HG03469 (cell line): ENCODE measurements around the gene ARHGAP24.
"Not testable (repeated sequence)": the region's sequence is repeated elsewhere in the genome, so short reads cannot be mapped to it uniquely, and the experiment has no call there.

Experiments used
- ATAC-seq: cut with Tn5 transposase; IDR thresholded peaks from one replicate; pipeline ENCODE4 v1.9.1; 2021; ENCODE audit warnings: mild to moderate bottlenecking, moderate library complexity, moderate number of reproducible peaks; ENCODE audit not compliant: unreplicated experiment

Gene ARHGAP24

GRCh38 chr4:85836588-85837438 is 361.9 kb downstream of the ARHGAP24 start:
- no peak for ATAC-seq

- no peak for ATAC-seq
Measured at GRCh38 chr4:85837439-85837733, 362.4 kb downstream of the ARHGAP24 start.

- ATAC-seq: not testable (repeated sequence)
Measured at GRCh38 chr4:85839981-85840451, 365.1 kb downstream of the ARHGAP24 start.

DNA sequence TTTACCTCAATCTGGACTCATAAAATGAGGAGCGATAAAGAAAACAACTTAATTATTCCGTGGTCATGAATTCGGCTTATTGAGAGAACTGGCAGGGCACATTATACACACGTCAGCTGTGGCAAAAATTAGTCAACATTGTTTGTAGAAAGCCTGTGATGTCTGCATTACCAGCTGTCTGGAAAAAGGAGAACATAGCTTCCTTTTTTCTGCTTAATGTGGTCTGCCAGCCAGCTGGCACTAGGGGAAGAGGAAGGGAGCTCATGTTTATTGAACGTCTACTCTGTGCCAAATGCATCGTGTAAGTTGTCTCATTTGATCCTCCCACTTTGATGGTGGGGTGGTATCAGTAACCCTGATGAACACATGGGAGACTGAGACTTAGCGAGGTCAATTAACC is 367.6 kb downstream of the ARHGAP24 start:
- no peak for ATAC-seq

- not testable (repeated sequence) for ATAC-seq
Measured at GRCh38 chr4:85853740-85854139, 378.8 kb downstream of the ARHGAP24 start.

- ATAC-seq: no peak
Measured at GRCh38 chr4:85854546-85854945, 379.6 kb downstream of the ARHGAP24 start.

DNA sequence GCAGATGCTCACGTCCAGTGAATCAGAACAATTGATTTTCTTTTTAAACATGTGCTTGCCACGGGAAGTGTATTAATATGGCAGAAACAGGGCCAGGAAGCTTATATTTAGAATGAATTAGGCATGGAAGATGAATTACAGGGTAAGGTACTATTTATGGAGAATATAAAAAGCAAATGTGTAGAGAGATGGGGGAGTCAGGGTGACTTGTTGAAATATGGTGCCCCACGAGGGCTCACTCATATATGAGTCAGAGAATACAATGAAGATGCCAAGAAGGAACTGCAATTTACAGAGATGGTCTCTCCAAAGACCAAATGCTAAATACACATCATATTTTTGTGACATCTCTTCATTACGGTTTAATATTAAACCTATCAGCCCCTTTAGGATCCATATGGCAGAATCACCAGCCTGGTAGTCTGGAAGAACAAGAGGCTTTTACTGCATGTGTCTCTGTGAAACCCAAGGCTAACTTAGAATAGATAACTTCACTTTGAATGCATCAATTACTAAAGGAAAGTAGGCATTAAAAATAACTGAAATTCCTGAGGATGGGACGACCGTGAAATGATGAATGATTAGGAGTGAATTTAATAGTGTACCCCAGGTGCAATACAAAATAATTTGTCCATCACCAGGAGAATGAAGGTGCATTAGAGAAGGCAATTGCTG is 385.3 kb downstream of the ARHGAP24 start:
- ATAC-seq: no peak

DNA sequence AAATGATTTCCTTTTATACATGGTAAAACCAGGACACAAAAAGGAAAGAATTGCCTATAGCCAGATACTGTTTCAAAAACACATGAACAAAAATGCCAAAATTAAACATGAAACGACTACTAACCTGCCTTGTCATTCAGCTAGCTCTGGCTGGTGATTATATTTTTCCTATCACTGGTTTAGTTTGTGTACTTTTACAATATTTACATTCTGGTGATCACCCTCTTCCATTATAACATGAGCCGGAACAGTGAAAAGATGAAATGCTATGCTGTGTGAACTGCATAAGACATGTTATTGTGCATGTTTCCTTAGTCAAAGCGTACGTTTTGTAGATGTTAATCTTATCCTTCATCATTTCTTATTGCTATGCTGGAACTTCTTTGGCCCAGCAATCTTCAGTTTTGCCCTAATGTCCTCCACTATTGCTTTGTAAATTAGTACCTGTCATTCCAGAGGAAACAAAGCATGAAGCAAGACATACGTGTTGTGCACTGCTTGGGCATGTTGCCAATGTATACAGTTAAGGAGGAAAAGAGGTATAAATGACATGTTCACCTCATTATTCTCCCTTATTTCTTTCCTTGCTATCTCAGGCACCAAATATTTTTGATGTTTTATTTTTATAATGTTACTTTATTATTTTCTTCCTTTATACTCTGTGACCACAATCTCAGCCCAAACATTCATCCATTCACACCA is 386.3 kb downstream of the ARHGAP24 start:
- no peak for ATAC-seq

GRCh38 chr4:85862896-85863295 is 387.9 kb downstream of the ARHGAP24 start:
- ATAC-seq: no peak

- ATAC-seq: no peak
Measured at GRCh38 chr4:85864259-85865205, 389.6 kb downstream of the ARHGAP24 start.

DNA sequence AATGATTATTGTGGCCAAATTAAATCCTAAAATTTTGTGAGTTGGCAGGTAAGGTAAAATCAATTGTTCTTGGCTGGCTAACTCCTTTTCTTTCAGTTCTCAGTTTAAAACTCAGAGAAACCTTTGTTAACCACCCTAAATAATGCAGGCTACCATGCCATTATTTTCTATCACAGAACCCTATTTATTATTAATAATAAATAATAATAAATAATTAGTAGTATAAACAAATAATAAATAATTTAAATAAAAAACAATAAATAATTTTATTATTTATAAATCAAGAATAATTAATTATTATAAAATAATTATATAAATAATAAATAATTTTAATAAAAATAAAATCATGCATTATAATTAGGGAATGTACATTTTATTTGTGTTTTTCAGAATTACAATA is 390.3 kb downstream of the ARHGAP24 start:
- ATAC-seq: no peak

- no peak for ATAC-seq
Measured at GRCh38 chr4:85866508-85866907, 391.6 kb downstream of the ARHGAP24 start.

- no peak for ATAC-seq
Measured at GRCh38 chr4:85867271-85867670, 392.3 kb downstream of the ARHGAP24 start.

DNA sequence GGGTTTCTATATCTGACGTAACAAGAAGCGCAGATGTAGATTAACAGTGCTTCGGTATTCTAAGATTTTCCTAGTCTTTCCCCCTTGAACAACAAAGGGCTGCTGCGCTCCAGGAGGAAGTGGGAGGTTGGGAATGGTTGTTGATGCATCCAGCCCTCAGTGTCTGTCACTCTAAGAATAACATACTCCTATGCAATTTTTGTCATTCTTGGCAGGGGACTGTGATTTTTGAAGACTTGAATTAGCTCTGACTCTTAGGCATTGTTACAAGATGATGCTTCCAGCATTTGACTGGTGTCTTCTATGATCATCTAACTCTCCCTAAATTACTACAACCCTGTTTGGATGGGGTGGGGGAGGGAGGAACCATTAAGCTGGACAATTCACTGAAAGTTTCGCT is 394.2 kb downstream of the ARHGAP24 start:
- ATAC-seq: no peak

DNA sequence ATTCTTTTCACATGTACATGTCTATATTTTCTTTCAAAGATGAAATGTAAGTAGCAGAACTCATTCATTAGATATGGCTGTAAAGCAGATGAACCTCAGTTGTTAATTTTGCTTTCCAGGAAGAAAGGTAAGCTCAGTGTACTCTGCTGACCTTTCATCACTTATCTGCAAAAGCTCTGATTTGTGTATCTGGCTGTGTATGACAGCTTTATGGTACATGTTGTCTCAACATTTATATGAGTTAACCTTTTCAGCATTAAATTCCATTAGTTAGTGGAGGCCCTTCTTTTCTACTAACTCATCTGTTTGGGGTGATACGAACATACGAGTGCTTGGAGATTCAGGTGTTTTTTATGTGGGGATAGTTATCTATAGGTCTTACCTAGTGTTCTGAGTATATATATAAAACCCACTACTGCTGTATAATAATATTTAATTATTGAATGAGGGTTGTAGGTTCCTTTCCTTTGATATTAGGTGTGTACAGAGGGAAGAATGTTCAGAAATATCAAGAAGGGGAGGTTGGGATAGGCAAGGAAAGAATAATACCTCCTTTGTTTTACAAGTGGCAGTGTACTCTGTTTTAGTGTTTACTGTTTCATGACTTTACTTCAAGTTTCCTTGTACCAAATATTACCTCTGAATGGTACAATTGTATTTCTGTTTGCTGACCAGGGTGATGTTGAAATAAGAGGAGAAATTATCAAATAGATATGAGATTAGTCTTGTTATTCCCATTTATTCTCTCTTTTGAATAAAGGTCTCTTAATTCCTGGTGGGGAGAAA is 395.5 kb downstream of the ARHGAP24 start:
- ATAC-seq: no peak

DNA sequence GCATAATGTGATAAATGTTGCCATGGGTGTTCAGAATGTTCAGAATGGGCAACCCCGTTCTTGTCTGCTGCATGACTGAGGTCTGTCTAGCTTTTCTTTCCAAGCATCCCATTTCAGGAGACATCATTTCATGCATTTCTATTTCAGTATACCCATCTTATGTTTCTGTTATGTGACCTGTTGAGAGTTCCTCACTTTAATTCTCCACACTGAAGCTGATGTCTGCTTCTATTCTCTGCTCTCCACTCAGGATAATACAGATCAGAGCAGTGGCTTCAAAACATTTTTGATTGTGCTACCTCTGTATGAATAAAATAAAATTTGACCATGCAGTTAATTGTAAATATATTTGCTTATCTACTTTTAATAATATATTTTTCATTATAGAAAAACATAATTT is 398.6 kb downstream of the ARHGAP24 start:
- no peak for ATAC-seq

DNA sequence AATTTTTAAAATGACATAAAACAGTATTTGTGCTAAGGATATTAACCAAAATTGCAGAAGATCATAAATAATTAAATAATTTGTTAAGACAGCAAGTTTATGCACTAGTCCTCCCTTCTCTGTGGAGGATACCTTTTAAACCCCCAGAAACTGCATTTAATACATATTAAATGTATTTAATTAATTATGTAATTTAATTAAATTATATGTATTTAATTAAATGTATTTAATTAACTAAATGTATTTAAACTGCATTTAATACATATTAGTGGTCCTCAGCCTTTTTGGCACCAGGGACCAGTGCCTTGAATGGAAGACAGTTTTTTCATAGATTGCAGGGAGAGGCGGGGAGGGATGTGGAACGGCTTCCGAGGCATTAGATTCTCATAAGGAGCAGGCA is 404.6 kb downstream of the ARHGAP24 start:
- no peak for ATAC-seq

GRCh38 chr4:85883180-85883579 is 408.2 kb downstream of the ARHGAP24 start:
- no peak for ATAC-seq

GRCh38 chr4:85884251-85884650 is 409.3 kb downstream of the ARHGAP24 start:
- ATAC-seq: no peak

DNA sequence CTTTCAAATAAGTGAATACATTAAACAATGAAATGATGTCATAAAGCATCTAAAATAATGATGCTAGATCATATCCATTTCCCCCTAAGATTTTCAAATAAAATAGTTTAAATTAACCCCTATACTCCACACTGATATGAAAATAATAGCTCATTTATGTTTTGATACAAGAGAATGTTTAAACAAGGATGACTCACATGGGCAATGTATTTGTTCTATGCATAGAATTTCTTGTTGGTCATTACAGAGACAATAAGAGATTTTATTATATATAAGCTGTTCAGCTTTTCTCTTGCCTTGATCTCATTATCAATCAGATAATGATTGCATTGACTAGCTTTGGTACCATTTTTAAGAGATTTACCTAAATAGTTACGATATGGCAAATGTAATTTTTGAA is 411.7 kb downstream of the ARHGAP24 start:
- no peak for ATAC-seq
